ENCODE data around the gene SPNS3. TPM values are rescaled to one million over a fixed set of nuclear protein-coding genes. Genes with fewer than 3 reads are reported as not detected.

SPNS3 gene
- polyA plus RNA-seq, 1 of the 3 experiments (the other 2 are of a cell fraction): 0.05 TPM

- no peak for TF ChIP-seq CTCF (IDR thresholded peaks at IDR 0.05)
- no peak for TF ChIP-seq IRF3 (IDR thresholded peaks at IDR 0.05; ENCODE audit: low read depth, low read length)
Measured at GRCh38 chr17:4386406-4386805, 47.3 kb upstream of the SPNS3 start (continued).

- no peaks in the 10 kb centered on the region for H3K27me3 ChIP-seq (ENCODE audit: insufficient read depth)
- H3K4me3 ChIP-seq (ENCODE audit: low read depth in 2 of 2, low read length in 1 of 2): no peak overlapping the region
- no peaks in the 10 kb centered on the region for H3K4me1 ChIP-seq (ENCODE audit: control insufficient read depth in 1 of 2, insufficient read depth in 2 of 2, low read depth in 1 of 2, low read length in 1 of 2)
- no peaks in the 10 kb centered on the region for H3K36me3 ChIP-seq (replicated peaks in 1 of 2; ENCODE audit: control insufficient read depth in 1 of 2, insufficient read depth in 2 of 2, low read length in 1 of 2)
- CTCF ChIA-PET: no interaction called here
- 78% methylated on average over 5 of the region's 5 CpGs for WGBS (ENCODE audit: low lambda C conversion rate)
- TF ChIP-seq NFIC (IDR thresholded peaks at IDR 0.05; ENCODE audit: borderline replicate concordance) (no peak), NRF1 (IDR thresholded peaks at IDR 0.05; ENCODE audit: low read depth, low read length) (no peak), ZBTB33 (IDR thresholded peaks at IDR 0.05; ENCODE audit: borderline replicate concordance, low read depth) (no peak), CTCF (IDR thresholded peaks at IDR 0.05) (no peak), REST (IDR thresholded peaks at IDR 0.05; ENCODE audit: low read depth, low read length) (no peak), CHD2 (IDR thresholded peaks at IDR 0.05; ENCODE audit: low read length, partially characterized antibody) (no peak), ELF1 (IDR thresholded peaks at IDR 0.05) (no peak), EP300 (IDR thresholded peaks at IDR 0.05; ENCODE audit: borderline replicate concordance in 1 of 2, low read depth in 1 of 2, low read length in 1 of 2) (no peak), YY1 (IDR thresholded peaks at IDR 0.05; ENCODE audit: low read depth) (no peak), PBX3 (IDR thresholded peaks at IDR 0.05) (no peak), RXRA (IDR thresholded peaks at IDR 0.05; ENCODE audit: borderline replicate concordance, low read depth) (no peak), JUND (IDR thresholded peaks at IDR 0.05) (no peak), SIN3A (IDR thresholded peaks at IDR 0.05; ENCODE audit: borderline replicate concordance, low read depth, low read length) (no peak)
- no peaks in the 10 kb centered on the region for H3K79me2 ChIP-seq (ENCODE audit: insufficient read depth)
- no peaks in the 10 kb centered on the region for H3F3A ChIP-seq (replicated peaks; ENCODE audit: insufficient read depth)
- H3K4me2 ChIP-seq: no peak overlapping the region
- POLR2A ChIA-PET: no interaction called here
- H3K9ac ChIP-seq: no peak overlapping the region
- no peaks in the 10 kb centered on the region for H3K9me2 ChIP-seq
- H3K9me3 ChIP-seq: no peaks in the 10 kb centered on the region
- DNase-seq: no peak
- no peak overlapping the region for H2AFZ ChIP-seq (ENCODE audit: low read depth)
- no peaks in the 10 kb centered on the region for H4K20me1 ChIP-seq (ENCODE audit: insufficient read depth)
- no peak overlapping the region for H3K27ac ChIP-seq (ENCODE audit: low read depth in 2 of 2, low read length in 1 of 2)
Measured at GRCh38 chr17:4387137-4387536, 46.6 kb upstream of the SPNS3 start.
